NCI-H2196 (cell line): ENCODE results near the gene POLG.

Experiments
- DNase-seq: peaks from one replicate; lab custom pipeline; 2025; ENCODE audit not compliant: unreplicated experiment; lab: John Stamatoyannopoulos, UW

POLG gene

GRCh38 chr15:89356634-89357298, 22.1 kb upstream of the POLG start:
- peak; percentile 50 for DNase-seq

DNA sequence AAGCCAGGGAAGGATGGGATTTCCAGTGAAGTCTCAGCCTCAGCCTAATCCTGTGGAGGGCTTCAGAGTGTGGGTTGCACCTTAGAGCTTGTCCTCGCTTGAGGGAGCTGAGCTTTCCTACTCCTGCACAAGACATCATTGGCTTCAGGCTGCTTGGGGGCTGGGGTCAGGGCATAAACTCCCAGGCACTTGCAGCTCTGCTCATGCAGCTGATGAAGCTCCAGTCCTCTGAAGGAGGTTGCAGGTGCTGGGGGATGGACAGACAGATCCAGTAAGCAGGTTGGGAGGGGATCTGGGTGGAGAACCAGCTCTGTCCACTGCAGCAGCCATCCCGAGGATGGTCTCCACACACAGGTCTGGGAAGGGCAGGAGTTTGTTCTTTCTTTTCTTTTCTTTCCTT, 19.4 kb upstream of the POLG start:
- no peak for DNase-seq

DNA sequence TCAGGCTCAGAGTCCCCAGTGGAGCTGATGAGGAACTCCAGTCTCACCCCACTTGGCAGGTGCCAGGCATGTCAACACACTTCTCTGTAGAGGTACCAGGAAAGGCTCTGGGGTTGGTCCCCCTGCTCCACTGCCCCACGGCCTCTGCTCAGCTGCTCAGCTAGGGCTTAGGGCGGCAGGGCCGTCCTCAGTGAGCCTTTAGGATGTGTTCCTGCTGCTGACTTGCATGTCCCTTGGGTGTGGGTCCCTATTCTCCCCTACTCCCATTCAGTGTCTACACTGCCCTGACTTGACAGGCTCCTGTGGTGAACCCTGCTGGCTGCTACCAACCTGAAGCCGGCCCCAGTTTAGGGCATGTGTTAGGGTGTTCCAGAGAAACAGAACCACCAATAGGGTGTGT, 17.9 kb upstream of the POLG start:
- DNase-seq = no peak

DNA sequence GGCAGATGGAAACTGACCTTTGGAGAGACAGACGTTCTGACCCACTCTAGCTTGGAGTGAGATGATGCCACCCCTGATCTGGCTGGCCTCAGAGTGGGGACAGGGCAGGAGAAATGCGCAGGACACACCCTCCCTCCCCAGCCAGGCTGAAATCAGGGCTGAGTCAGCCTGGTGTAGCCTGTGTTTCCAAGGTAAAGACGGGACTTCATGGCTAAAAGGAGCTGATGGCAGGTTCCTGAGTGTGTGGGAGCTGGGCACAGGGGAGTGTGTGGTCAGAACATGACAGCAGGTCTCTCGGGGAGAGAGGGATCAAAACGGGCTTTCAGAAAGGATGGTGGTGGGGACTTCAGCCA, 14.6 kb upstream of the POLG start:
- DNase-seq = no peak

- DNase-seq = no peak
These were observed 12.1 kb upstream of the POLG start for GRCh38 chr15:89346516-89347231.

DNA sequence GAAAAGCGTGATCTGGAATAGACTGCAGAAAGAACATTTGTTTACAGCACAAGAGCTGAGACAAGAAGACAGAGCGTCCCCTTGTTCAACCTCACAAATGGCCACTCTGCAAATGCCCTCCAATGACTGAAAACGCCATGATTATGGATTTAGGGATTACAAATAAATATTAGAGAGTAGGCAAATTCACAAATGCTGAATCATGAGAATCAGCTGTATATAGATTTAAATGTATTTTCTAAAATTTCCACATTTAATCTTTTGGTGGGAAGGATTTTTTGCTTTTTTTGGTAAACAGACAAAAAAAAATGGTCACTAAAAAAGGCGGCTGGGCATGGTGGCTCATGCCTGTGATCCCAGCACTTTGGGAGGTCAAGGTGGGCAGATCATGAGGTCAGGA, 10.6 kb upstream of the POLG start:
- no peak for DNase-seq

DNA sequence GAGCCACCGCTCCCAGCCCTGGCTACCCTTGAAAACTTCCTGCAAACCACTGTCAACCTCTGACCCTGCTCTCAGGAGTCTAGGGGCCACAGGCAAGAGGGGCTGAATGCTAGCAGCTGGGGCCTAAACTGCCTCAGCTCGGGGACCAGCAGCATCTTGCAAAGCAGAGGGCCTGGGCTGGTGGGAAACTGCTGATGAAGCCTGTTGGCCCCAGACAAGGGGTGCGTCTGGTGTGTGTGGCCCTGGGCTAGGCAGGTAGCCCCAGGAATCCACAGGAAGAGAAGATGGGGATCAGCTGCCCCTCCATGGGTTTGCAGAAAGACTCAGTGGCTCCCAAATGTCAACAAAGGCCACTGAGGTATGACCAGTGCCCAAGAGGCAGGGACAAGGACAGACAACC, 8.2 kb upstream of the POLG start:
- DNase-seq = no peak

DNA sequence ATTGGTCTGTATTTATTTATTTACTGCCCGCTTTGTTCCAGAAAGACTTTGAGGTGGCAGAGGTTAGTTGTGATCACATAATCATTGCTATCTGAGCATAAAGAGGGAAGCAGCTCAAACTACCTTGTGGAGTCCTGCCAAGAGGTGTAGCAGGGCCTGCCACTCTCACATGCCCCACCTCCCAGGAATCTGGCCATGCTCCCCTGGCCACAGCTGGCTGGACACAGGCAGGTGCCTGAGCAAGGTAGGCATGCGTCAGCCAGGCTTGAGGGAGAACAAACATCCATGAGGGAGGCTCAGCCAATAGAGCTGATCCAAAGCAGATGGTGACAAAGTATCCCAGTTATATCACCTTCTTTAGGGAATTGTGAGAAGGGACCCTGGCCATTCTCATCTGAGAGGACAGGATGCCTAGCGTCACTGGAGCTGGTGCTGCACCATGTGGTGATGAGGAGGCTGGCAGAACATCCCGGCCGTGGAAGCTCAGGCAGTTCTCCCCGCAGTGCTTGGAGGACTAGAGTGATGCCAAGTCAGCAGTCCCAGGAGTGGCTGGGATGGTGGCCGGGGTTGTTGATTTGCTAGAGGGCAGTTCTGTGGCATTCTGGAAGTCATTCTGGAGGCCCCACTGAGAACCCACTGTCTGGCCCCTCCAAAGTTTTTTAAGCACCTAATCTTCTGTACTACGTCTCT, 6.8 kb upstream of the POLG start:
- DNase-seq = peak; percentile 74

DNA sequence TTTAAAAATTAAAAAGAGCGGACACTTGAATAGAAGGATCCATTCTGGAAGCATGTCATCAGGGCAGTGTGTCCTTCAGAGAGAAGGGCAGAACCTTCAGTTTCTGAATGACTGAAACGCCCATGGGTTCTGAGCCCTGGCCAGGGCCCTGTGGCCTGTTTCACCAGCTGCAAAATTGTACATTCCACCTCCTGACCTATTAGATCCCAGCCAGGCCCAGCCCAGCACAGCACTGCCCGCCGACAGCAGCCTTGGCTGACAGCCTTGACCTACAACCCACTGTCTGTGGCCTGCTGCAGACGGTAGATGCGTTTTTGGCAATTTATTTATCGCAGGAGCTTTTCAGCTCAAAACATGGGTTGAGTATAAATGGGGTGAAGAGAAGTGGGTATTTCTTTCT, 5.9 kb upstream of the POLG start:
- no peak for DNase-seq

DNA sequence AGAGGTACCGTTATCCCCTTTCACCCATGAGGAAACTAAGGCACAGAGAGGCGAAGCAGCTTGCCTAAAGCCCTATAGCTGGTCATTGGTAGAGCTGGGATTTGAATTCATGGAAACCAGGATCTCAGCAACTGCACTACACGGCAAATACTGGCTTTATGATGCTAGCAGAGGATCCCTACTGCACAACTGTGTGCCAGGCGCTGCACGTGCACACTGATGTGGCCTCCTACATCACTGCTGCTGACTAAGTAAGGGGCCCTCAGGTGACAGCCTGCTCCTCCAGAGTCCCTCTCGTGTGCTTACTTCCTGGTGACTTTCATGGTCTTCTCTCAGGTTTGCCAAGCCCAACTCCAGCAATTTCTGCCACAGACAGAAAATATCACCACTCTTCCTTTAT, 3.4 kb upstream of the POLG start:
- no peak for DNase-seq

- DNase-seq = no peak
These were observed 846 bp upstream of the POLG start for GRCh38 chr15:89335298-89336041.

DNA sequence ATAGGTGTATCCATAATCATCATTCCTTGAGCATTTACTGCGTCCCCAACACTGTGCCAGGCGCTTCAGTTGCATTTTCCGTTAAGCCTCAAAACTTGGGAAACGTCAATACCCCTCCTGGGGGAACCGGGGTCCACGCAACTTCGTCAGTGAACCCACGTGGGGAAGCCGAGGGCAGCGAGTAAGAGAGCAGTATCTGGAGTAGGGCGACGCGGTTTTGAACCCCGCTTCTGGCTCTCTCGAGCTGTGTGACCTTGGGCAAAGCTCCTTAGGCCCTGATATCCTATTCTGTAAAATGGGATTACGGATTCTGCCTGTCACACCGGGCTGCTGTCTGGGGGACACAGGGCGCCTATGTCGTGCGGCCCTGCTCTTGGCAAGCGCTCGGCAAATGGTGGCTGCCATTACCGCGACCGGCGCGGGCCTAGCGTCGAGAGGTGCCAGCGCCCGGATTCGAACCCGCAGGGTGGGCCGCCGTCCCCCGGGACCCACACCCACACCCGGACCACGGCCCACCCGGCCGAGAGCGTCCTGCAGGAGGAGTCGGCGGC, 590 bp downstream of the POLG start:
- DNase-seq = no peak

GRCh38 chr15:89333011-89333860, 1.4 kb downstream of the POLG start:
- no peak for DNase-seq

DNA sequence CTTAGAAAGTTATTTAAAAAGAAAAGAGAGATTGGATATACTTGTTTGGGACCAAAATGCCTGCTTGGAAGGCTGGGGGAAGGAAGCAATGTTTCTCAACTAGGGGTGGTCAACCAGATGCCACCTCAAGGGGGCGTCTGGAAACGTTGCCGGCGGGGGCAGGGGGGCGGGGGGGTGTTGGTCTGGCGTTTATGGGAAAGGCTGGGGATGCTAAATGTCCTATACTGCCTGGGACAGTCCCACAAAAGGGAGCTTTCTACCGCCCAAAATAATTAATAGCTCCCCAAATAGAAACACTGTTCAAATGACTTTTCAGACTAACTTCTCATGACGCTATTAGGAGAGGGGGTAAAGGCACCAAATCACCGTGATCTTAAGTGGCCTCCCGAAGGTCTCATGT, 2.2 kb downstream of the POLG start:
- no peak for DNase-seq

GRCh38 chr15:89330881-89331595, 3.6 kb downstream of the POLG start:
- DNase-seq = no peak

DNA sequence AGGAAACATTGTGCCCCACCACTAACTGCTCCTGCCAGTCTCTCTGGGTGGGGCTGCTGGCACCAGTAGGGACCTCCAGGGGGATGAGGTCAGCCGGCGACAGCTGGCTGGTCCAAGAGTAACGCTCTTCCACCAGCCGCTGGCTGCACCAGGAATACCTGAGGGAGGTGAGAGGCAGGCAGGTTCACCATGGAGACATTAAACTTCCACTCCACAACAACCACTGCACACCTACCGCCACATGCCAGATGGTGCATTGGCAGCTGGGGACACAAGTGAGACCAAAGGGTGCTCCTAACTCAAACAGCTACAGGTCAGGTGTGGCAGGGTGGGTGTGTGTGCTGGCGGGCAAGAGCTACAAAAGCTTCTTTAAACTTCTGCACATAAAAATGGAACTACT, 4.5 kb downstream of the POLG start:
- DNase-seq = no peak

DNA sequence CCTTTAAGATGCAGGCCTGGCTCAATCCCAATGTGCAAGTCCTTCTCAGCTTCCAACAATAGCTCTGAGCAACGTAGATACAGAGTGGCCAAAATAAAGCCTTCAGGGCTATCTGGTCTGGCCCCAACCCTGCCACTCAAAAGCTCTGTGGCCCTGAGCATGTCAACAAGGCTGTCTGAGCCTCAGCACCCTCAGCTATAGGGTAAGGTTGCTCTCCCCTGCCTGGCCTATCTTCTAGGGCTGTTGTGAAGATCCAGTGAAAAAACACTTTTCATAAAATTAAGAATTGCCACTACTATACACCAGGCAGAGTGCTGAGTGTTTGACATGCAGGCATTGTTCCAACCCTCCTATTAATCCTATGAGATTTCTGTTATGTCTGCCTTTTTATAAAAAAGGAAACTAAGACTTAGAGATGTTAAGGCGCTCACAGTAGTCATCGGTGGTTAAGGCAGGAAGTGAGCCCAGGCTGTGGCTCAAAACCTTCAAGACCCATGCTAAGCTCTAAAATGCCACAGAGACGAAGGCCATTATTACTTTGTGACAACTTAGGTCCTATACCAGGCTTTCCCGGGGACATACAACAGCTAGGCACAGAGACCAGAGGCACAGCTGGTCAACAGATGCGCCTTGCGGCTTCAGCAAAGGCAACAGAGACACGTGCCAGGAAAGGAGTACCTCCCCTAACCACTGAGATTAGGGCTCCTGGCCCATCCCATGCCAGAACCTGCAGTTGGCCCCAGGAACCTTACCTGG, 5.1 kb downstream of the POLG start:
- DNase-seq = no peak

DNA sequence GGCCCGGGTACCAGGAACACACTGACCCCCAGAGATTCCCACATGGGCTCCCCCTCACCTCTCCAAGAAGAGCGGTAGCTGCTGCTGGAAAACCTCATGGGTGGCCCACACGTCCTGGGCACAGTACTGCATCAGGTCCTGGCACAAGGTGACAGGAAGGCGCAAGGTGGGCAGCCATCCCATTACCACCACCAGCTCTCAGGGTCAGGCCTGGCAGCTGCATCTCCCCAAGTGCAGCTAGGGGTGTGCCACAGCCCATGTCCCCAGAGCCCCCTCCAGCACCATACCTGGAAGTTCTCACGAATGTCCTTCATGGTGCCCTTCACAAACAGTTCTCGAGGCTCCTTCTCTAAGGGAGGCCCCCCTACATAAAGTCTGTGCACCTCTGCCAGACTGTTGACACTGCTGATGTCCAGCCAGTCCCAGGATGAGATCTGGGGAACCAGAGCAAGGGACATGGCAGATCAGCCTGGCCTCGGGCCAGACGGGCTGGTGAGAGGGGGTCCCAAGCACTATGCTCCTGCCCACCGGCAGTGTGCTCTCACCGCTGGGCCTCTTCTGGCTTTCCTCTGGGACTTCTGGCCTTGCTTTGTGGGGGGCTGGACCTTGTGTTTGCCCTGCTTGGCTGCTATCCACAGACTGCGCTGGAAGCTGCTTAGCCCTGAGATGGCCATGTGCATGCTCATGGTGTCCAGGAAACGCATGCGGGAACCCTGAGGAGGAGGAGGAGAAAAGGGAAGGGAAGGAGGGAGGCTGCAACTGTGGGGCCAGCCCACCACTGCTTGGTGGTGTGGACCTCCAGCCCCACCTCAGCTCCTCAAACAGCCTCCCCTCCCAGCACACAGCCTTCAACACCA, 6.0 kb downstream of the POLG start:
- DNase-seq = no peak
